ENCODE results near the gene MIPEP.

Gene MIPEP

DNA sequence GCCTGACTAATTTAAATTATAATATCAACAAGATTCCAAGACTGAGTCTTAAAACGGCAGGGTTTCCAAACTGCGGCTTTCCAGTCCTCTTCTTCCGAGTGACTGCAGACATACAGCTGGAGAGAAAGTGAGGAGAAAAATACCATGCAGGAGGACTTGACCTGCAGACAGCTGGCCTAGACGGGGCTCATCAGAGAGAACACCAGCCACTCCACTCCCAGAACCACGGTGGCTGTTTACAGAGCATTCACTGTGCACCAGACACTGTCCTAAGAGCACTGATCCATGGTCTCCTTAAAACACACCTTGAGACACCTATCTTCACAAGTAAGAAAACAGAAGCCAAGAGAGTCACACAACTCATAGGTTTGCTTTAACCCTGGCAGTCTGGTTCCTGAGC lies 152.7 kb downstream of the MIPEP start:
- H3K23ac ChIP-seq (ENCODE audit: low read length), result no peak overlapping the region
- no peaks in the 10 kb centered on the region for H3K79me2 ChIP-seq (ENCODE audit: control insufficient read depth, insufficient read depth, low read length)
- no peak overlapping the region for H3K4me2 ChIP-seq (ENCODE audit: low read length)
- DNase-seq, result no peak
- no peak overlapping the region for H2AK5ac ChIP-seq (ENCODE audit: low read length)
- H2BK5ac ChIP-seq (ENCODE audit: low read length), result no peak overlapping the region
- H3K36me3 ChIP-seq (ENCODE audit: control insufficient read depth, insufficient read depth, low read length), result no peaks in the 10 kb centered on the region
- H3K4me3 ChIP-seq (ENCODE audit: low read length), result no peak overlapping the region
- H3K27ac ChIP-seq (ENCODE audit: low read depth, low read length), result no peak overlapping the region
- H3K18ac ChIP-seq (ENCODE audit: low read length), result no peak overlapping the region
- WGBS (ENCODE audit: extremely low coverage, insufficient coverage, low lambda C conversion rate), result no CpG with 5 or more reads among the region's 5 CpGs
- no peaks in the 10 kb centered on the region for H3K79me1 ChIP-seq (ENCODE audit: low read length)
- H3K27me3 ChIP-seq (ENCODE audit: insufficient read depth, low read length, poor library complexity), result no peaks in the 10 kb centered on the region
- H4K5ac ChIP-seq (ENCODE audit: low read length), result no peak overlapping the region
- H3K4ac ChIP-seq (ENCODE audit: low read depth, low read length), result no peak overlapping the region
- no peak overlapping the region for H2BK15ac ChIP-seq (replicated peaks; ENCODE audit: low read depth)
- H4K8ac ChIP-seq (ENCODE audit: low read depth, low read length), result no peak overlapping the region
- H3K9ac ChIP-seq (ENCODE audit: low read length), result no peak overlapping the region
- H3K56ac ChIP-seq (ENCODE audit: low read length), result no peak overlapping the region
- no peaks in the 10 kb centered on the region for H3K4me1 ChIP-seq (ENCODE audit: control insufficient read depth, low read depth, low read length)
- H2BK120ac ChIP-seq (ENCODE audit: low read depth, low read length), result no peak overlapping the region

DNA sequence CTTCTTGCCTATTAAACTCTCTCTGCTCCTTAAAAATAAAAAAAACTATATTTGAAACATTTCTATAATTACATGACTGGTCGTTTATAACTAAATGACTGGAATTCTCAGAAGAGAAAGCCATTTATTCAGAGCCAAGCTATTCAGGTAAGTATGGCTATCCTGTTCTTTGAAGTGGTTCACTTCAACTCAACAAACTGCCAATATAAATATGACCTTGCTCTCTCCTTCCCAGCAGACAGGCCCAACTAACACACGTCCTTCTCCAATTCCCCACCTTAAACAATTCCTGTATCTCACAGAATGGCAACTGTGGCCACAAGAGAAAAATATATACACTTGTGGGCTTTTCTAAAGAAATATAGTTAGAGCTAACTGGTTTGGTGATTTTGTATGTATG lies 153.9 kb downstream of the MIPEP start:
- no peak overlapping the region for H3K18ac ChIP-seq (ENCODE audit: low read length)
- no peaks in the 10 kb centered on the region for H3K4me1 ChIP-seq (ENCODE audit: control insufficient read depth, low read depth, low read length)
- H2BK120ac ChIP-seq (ENCODE audit: low read depth, low read length), result no peak overlapping the region
- H4K8ac ChIP-seq (ENCODE audit: low read depth, low read length), result no peak overlapping the region
- H3K79me1 ChIP-seq (ENCODE audit: low read length), result no peaks in the 10 kb centered on the region
- no peak overlapping the region for H2BK15ac ChIP-seq (replicated peaks; ENCODE audit: low read depth)
- no peak overlapping the region for H3K4me3 ChIP-seq (ENCODE audit: low read length)
- H3K4me2 ChIP-seq (ENCODE audit: low read length), result no peak overlapping the region
- no peak overlapping the region for H2AK5ac ChIP-seq (ENCODE audit: low read length)
- H3K27ac ChIP-seq (ENCODE audit: low read depth, low read length), result no peak overlapping the region
- H2BK5ac ChIP-seq (ENCODE audit: low read length), result no peak overlapping the region
- no peak for DNase-seq
- H3K79me2 ChIP-seq (ENCODE audit: control insufficient read depth, insufficient read depth, low read length), result no peaks in the 10 kb centered on the region
- WGBS (ENCODE audit: extremely low coverage, insufficient coverage, low lambda C conversion rate), result no CpG with 5 or more reads among the region's 2 CpGs
- no peak overlapping the region for H4K5ac ChIP-seq (ENCODE audit: low read length)
- H3K9ac ChIP-seq (ENCODE audit: low read length), result no peak overlapping the region
- H3K36me3 ChIP-seq (ENCODE audit: control insufficient read depth, insufficient read depth, low read length), result no peaks in the 10 kb centered on the region
- no peak overlapping the region for H3K56ac ChIP-seq (ENCODE audit: low read length)
- H3K23ac ChIP-seq (ENCODE audit: low read length), result no peak overlapping the region
- no peak overlapping the region for H3K4ac ChIP-seq (ENCODE audit: low read depth, low read length)
- H3K27me3 ChIP-seq (ENCODE audit: insufficient read depth, low read length, poor library complexity), result no peaks in the 10 kb centered on the region

DNA sequence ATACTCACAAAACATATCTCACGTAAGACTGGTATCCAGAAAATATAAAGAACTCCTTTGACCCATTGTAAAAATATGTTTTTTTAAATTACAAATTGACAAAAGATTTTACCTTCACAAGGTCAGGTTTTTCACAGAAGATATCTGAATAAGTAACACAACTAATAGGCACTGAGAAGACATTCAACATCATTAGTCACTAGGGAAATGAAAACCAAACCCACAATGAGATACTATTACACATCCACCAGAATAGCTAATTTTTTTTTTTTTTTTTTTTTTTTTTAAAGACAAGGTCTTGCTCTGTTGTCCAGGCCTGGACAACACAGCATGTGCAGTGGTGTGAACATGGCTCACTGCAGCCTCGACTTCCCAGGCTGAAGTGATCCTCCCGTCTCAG lies 157.5 kb downstream of the MIPEP start:
- Histone ChIP-seq H2AK5ac (ENCODE audit: low read length) (no peak overlapping the region), H2BK120ac (ENCODE audit: low read depth, low read length) (no peak overlapping the region), H3K4me3 (ENCODE audit: low read length) (no peak overlapping the region), H3K4me1 (ENCODE audit: control insufficient read depth, low read depth, low read length) (no peaks in the 10 kb centered on the region), H3K23ac (ENCODE audit: low read length) (no peak overlapping the region), H3K4me2 (ENCODE audit: low read length) (no peak overlapping the region), H3K27ac (ENCODE audit: low read depth, low read length) (no peak overlapping the region), H3K18ac (ENCODE audit: low read length) (no peak overlapping the region), H3K9ac (ENCODE audit: low read length) (no peak overlapping the region), H2BK15ac (replicated peaks; ENCODE audit: low read depth) (no peak overlapping the region), H4K5ac (ENCODE audit: low read length) (no peak overlapping the region), H3K56ac (ENCODE audit: low read length) (no peak overlapping the region), H3K4ac (ENCODE audit: low read depth, low read length) (no peak overlapping the region), H3K36me3 (ENCODE audit: control insufficient read depth, insufficient read depth, low read length) (no peaks in the 10 kb centered on the region), H2BK5ac (ENCODE audit: low read length) (no peak overlapping the region), H4K8ac (ENCODE audit: low read depth, low read length) (no peak overlapping the region), H3K79me1 (ENCODE audit: low read length) (no peaks in the 10 kb centered on the region), H3K27me3 (ENCODE audit: insufficient read depth, low read length, poor library complexity) (no peaks in the 10 kb centered on the region), H3K79me2 (ENCODE audit: control insufficient read depth, insufficient read depth, low read length) (no peaks in the 10 kb centered on the region)
- DNase-seq, result no peak
- WGBS (ENCODE audit: extremely low coverage, insufficient coverage, low lambda C conversion rate), result no CpG with 5 or more reads among the region's 3 CpGs

DNA sequence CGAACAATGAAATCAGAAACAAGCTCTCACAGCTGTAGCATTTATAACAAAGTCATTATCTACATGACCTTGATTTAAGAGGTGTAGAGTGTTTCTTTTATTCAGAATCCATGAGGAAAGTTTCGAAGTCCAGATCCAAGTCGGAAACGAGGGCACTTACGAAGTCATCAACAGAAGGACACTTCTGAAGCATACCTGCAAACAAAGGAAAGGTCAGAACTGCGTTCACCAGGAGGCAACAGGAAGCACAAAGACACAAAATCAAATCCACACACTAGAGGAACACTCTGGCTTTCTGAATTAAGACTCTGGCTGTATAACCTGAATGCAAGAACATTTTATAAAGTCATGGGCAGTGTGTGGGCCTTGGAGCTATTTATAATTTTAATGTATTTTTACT lies 158.9 kb downstream of the MIPEP start:
- Histone ChIP-seq H2BK15ac (replicated peaks; ENCODE audit: low read depth) (no peak overlapping the region), H2BK5ac (ENCODE audit: low read length) (no peak overlapping the region), H3K18ac (ENCODE audit: low read length) (no peak overlapping the region), H3K56ac (ENCODE audit: low read length) (no peak overlapping the region), H3K4me2 (ENCODE audit: low read length) (no peak overlapping the region), H3K4ac (ENCODE audit: low read depth, low read length) (no peak overlapping the region), H3K79me1 (ENCODE audit: low read length) (no peaks in the 10 kb centered on the region), H3K27me3 (ENCODE audit: insufficient read depth, low read length, poor library complexity) (no peaks in the 10 kb centered on the region), H3K27ac (ENCODE audit: low read depth, low read length) (no peak overlapping the region), H3K4me1 (ENCODE audit: control insufficient read depth, low read depth, low read length) (no peaks in the 10 kb centered on the region), H3K4me3 (ENCODE audit: low read length) (no peak overlapping the region), H4K5ac (ENCODE audit: low read length) (no peak overlapping the region), H3K23ac (ENCODE audit: low read length) (no peak overlapping the region), H3K79me2 (ENCODE audit: control insufficient read depth, insufficient read depth, low read length) (no peaks in the 10 kb centered on the region), H2BK120ac (ENCODE audit: low read depth, low read length) (no peak overlapping the region), H2AK5ac (ENCODE audit: low read length) (no peak overlapping the region), H3K9ac (ENCODE audit: low read length) (no peak overlapping the region), H3K36me3 (ENCODE audit: control insufficient read depth, insufficient read depth, low read length) (no peaks in the 10 kb centered on the region), H4K8ac (ENCODE audit: low read depth, low read length) (no peak overlapping the region)
- WGBS (ENCODE audit: extremely low coverage, insufficient coverage, low lambda C conversion rate), result no CpG with 5 or more reads among the region's 6 CpGs
- DNase-seq, result no peak

DNA sequence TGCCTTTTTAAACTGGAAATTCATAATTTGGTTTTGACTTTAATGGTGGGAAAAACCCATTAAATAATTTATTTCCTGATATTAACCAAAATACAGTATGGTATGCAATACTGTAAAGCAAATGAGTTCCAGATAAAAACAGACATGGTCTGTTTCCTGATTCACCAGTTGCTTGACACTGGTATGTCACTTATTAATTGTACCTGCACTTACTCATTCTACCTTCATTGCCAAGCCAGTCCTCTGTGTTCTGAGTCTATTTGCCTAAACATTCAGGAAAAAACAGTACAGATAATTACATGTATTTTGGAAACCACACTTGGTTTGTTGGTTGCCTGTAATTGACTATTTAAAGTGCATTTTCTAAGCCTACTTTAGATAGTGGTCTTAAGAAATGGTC lies 159.7 kb downstream of the MIPEP start:
- H2BK5ac ChIP-seq (ENCODE audit: low read length), result no peak overlapping the region
- no peak overlapping the region for H2AK5ac ChIP-seq (ENCODE audit: low read length)
- H3K79me2 ChIP-seq (ENCODE audit: control insufficient read depth, insufficient read depth, low read length), result no peaks in the 10 kb centered on the region
- H3K56ac ChIP-seq (ENCODE audit: low read length), result no peak overlapping the region
- DNase-seq, result no peak
- no peak overlapping the region for H3K18ac ChIP-seq (ENCODE audit: low read length)
- no peaks in the 10 kb centered on the region for H3K36me3 ChIP-seq (ENCODE audit: control insufficient read depth, insufficient read depth, low read length)
- no peak overlapping the region for H3K23ac ChIP-seq (ENCODE audit: low read length)
- no peak overlapping the region for H2BK15ac ChIP-seq (replicated peaks; ENCODE audit: low read depth)
- H3K4me2 ChIP-seq (ENCODE audit: low read length), result no peak overlapping the region
- H3K27ac ChIP-seq (ENCODE audit: low read depth, low read length), result no peak overlapping the region
- H4K5ac ChIP-seq (ENCODE audit: low read length), result no peak overlapping the region
- no peaks in the 10 kb centered on the region for H3K4me1 ChIP-seq (ENCODE audit: control insufficient read depth, low read depth, low read length)
- H3K4me3 ChIP-seq (ENCODE audit: low read length), result no peak overlapping the region
- no peak overlapping the region for H3K4ac ChIP-seq (ENCODE audit: low read depth, low read length)
- H3K9ac ChIP-seq (ENCODE audit: low read length), result no peak overlapping the region
- no peaks in the 10 kb centered on the region for H3K79me1 ChIP-seq (ENCODE audit: low read length)
- H2BK120ac ChIP-seq (ENCODE audit: low read depth, low read length), result no peak overlapping the region
- H4K8ac ChIP-seq (ENCODE audit: low read depth, low read length), result no peak overlapping the region
- H3K27me3 ChIP-seq (ENCODE audit: insufficient read depth, low read length, poor library complexity), result no peaks in the 10 kb centered on the region

DNA sequence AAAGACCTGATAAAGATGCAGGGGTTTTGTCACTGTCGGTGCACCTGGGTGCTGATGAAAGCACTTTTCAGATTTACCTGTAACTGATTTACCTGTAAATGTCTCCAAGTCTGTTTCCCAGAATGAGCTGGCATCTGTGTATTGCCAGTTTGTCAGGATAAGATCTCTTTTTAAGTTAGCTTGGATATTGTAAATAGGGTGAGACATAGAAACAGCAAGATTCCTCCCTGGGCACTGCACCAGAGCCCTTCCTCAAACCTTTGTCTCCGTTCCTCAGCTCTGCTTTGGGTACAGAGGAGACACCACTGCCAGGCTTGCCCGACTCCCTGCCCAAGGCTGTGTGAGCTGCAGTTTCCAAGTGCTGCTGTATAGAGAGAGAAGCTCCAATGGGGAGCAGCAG lies 160.4 kb downstream of the MIPEP start:
- H3K4me3 ChIP-seq (ENCODE audit: low read length), result no peak overlapping the region
- H3K27ac ChIP-seq (ENCODE audit: low read depth, low read length), result no peak overlapping the region
- H3K36me3 ChIP-seq (ENCODE audit: control insufficient read depth, insufficient read depth, low read length), result no peaks in the 10 kb centered on the region
- no peak overlapping the region for H4K8ac ChIP-seq (ENCODE audit: low read depth, low read length)
- H3K79me2 ChIP-seq (ENCODE audit: control insufficient read depth, insufficient read depth, low read length), result no peaks in the 10 kb centered on the region
- no peak overlapping the region for H3K23ac ChIP-seq (ENCODE audit: low read length)
- no peak overlapping the region for H2BK15ac ChIP-seq (replicated peaks; ENCODE audit: low read depth)
- no peak overlapping the region for H2BK120ac ChIP-seq (ENCODE audit: low read depth, low read length)
- H3K9ac ChIP-seq (ENCODE audit: low read length), result no peak overlapping the region
- no peak overlapping the region for H2BK5ac ChIP-seq (ENCODE audit: low read length)
- no peak overlapping the region for H4K5ac ChIP-seq (ENCODE audit: low read length)
- DNase-seq, result no peak
- H2AK5ac ChIP-seq (ENCODE audit: low read length), result no peak overlapping the region
- no peak overlapping the region for H3K4ac ChIP-seq (ENCODE audit: low read depth, low read length)
- no peak overlapping the region for H3K4me2 ChIP-seq (ENCODE audit: low read length)
- H3K18ac ChIP-seq (ENCODE audit: low read length), result no peak overlapping the region
- no CpG with 5 or more reads among the region's 3 CpGs for WGBS (ENCODE audit: extremely low coverage, insufficient coverage, low lambda C conversion rate)
- no peak overlapping the region for H3K56ac ChIP-seq (ENCODE audit: low read length)
- H3K4me1 ChIP-seq (ENCODE audit: control insufficient read depth, low read depth, low read length), result no peaks in the 10 kb centered on the region
- H3K27me3 ChIP-seq (ENCODE audit: insufficient read depth, low read length, poor library complexity), result no peaks in the 10 kb centered on the region
- H3K79me1 ChIP-seq (ENCODE audit: low read length), result no peaks in the 10 kb centered on the region
